ENCODE results near the gene SDCCAG8.
A peak's percentile ranks its signal among the peaks of the same experiment; 100 is the strongest.
"Not testable (repeated sequence)": the region's sequence is repeated elsewhere in the genome, so short reads cannot be mapped to it uniquely, and the experiment has no call there.

The SDCCAG8 gene

GRCh38 chr1:243287652-243288051, 31.8 kb downstream of the SDCCAG8 start:
- DNase-seq: peak; percentile 73

GRCh38 chr1:243288062-243288461, 32.2 kb downstream of the SDCCAG8 start:
- no peak for DNase-seq

- peak; percentile 29 for DNase-seq
Measured at GRCh38 chr1:243291292-243291691, 35.5 kb downstream of the SDCCAG8 start.

- no peak for DNase-seq
Measured at GRCh38 chr1:243292117-243292516, 36.3 kb downstream of the SDCCAG8 start.

- DNase-seq: no peak
Measured at GRCh38 chr1:243293941-243294722, 38.3 kb downstream of the SDCCAG8 start.

GRCh38 chr1:243294723-243295121, 38.9 kb downstream of the SDCCAG8 start:
- DNase-seq: no peak

GRCh38 chr1:243299069-243299468, 43.2 kb downstream of the SDCCAG8 start:
- DNase-seq: no peak

GRCh38 chr1:243301059-243301458, 45.2 kb downstream of the SDCCAG8 start:
- DNase-seq: no peak

GRCh38 chr1:243311809-243312208, 56.0 kb downstream of the SDCCAG8 start:
- no peak for DNase-seq

GRCh38 chr1:243312952-243313634, 57.3 kb downstream of the SDCCAG8 start:
- no peak for DNase-seq

- DNase-seq: no peak
Measured at GRCh38 chr1:243313635-243314536, 58.0 kb downstream of the SDCCAG8 start.

GRCh38 chr1:243315455-243315854, 59.6 kb downstream of the SDCCAG8 start:
- DNase-seq: no peak

GRCh38 chr1:243315893-243316292, 60.1 kb downstream of the SDCCAG8 start:
- no peak for DNase-seq

- no peak for DNase-seq
Measured at GRCh38 chr1:243316366-243316989, 60.6 kb downstream of the SDCCAG8 start.

GRCh38 chr1:243320224-243320623, 64.4 kb downstream of the SDCCAG8 start:
- DNase-seq: no peak

GRCh38 chr1:243322326-243322725, 66.5 kb downstream of the SDCCAG8 start:
- no peak for DNase-seq

- no peak for DNase-seq
Measured at GRCh38 chr1:243323491-243323890, 67.7 kb downstream of the SDCCAG8 start.

- peak; percentile 10 for DNase-seq
Measured at GRCh38 chr1:243325305-243325890, 69.6 kb downstream of the SDCCAG8 start.

GRCh38 chr1:243332440-243332839, 76.6 kb downstream of the SDCCAG8 start:
- no peak for DNase-seq

GRCh38 chr1:243335292-243335691, 79.5 kb downstream of the SDCCAG8 start:
- no peak for DNase-seq

- no peak for DNase-seq
Measured at GRCh38 chr1:243336163-243336562, 80.3 kb downstream of the SDCCAG8 start.

GRCh38 chr1:243338848-243339247, 83.0 kb downstream of the SDCCAG8 start:
- DNase-seq: not testable (repeated sequence)
